ENCODE results near the gene MYL12B.
"Not testable (repeated sequence)": the region's sequence is repeated elsewhere in the genome, so short reads cannot be mapped to it uniquely, and the experiment has no call there.

Gene MYL12B

GRCh38 chr18:3305354-3305762 lies 43.4 kb downstream of the MYL12B start:
- no peak for DNase-seq

GRCh38 chr18:3305933-3306332 lies 44.0 kb downstream of the MYL12B start:
- no peak for DNase-seq

- DNase-seq = no peak
These were observed 44.5 kb downstream of the MYL12B start for GRCh38 chr18:3306391-3306790.

GRCh38 chr18:3313685-3314084 lies 51.8 kb downstream of the MYL12B start:
- no peak for DNase-seq

- not testable (repeated sequence) for DNase-seq
These were observed 53.4 kb downstream of the MYL12B start for GRCh38 chr18:3315344-3315743.

GRCh38 chr18:3319399-3319798 lies 57.5 kb downstream of the MYL12B start:
- DNase-seq = no peak

GRCh38 chr18:3319894-3320454 lies 58.0 kb downstream of the MYL12B start:
- no peak for DNase-seq

GRCh38 chr18:3321133-3321812 lies 59.3 kb downstream of the MYL12B start:
- DNase-seq = no peak

GRCh38 chr18:3323900-3324299 lies 62.0 kb downstream of the MYL12B start:
- DNase-seq = no peak
